ENCODE results near the gene ACOX3. TPM values are rescaled to one million over a fixed set of nuclear protein-coding genes. Genes with fewer than 3 reads are reported as not detected.

The ACOX3 gene
- total and polyA plus RNA-seq, 2 of the 8 experiments (the other 6 are each of a cell fraction or from before 2014, with no cell fraction given): 2.5 to 9.9 TPM

DNA sequence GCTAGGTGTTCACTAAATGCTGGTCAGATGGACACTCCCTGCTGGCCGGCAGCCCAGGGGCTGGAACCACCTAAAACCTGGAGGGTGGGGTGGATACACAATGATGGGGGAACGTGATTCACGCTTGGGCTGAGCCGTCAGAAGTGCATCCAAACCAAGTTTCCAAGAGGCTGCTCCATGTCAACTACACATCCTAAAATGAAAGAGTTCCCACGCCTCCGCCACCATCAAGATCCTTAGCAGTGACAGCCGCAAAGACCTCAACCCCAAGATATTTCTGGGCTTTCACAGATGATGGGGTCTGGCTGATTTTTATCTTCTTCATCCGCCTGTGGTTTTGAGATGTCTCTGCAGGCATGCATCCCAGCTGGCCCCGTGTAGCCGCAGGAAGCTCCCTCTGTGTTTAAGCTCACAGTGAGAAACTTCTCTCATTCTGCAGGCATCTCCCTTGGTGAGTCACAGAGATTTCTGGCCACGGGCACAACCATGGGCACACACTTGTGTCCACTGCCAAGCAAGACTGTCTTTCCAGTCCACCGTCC lies 86.5 kb downstream of the ACOX3 start:
- Histone ChIP-seq H3K4me3 (ENCODE audit: extremely low read depth in 1 of 4, insufficient read depth in 2 of 4, low read depth in 3 of 4, low read length in 4 of 4) (no peak overlapping the region), H4K20me1 (replicated peaks in 1 of 2; ENCODE audit: control insufficient read depth in 1 of 2, insufficient read depth in 2 of 2, low read length in 2 of 2) (no peaks in the 10 kb centered on the region), H4K5ac (ENCODE audit: insufficient read length, low read depth, low read length) (no peak overlapping the region), H3K79me1 (ENCODE audit: low read depth, low read length) (no peaks in the 10 kb centered on the region), H3K9ac (replicated peaks in 1 of 4; ENCODE audit: extremely low read depth in 1 of 4, low read depth in 3 of 4, low read length in 3 of 4) (no peak overlapping the region), H3K23ac (ENCODE audit: insufficient read length) (no peak overlapping the region), H2BK120ac (replicated peaks; ENCODE audit: low read depth, low read length) (no peak overlapping the region), H4K8ac (ENCODE audit: extremely low read depth, insufficient read depth, low read length) (no peak overlapping the region), H2BK12ac (ENCODE audit: low read depth, low read length) (peak overlapping the region; percentile 56; the same call in 1 of the 2 replicates), H3K27me3 (replicated peaks in 1 of 4; ENCODE audit: control insufficient read depth in 3 of 4, extremely low read depth in 1 of 4, insufficient read depth in 3 of 4, low read length in 3 of 4) (peaks cover 0 to 17% (median 1%) of the 10 kb centered on the region in 4 experiments; a peak in 4 of 7 replicates), H2BK20ac (ENCODE audit: low read length) (no peak overlapping the region), H3K36me3 (ENCODE audit: control insufficient read depth in 2 of 4, insufficient read depth in 4 of 4, low read length in 3 of 4) (no peaks in the 10 kb centered on the region; a peak in 1 of 8 replicates), H3K18ac (ENCODE audit: extremely low read depth, low read length) (no peak overlapping the region), H3K9me3 (ENCODE audit: insufficient read depth in 2 of 2, low read depth in 1 of 2, low read length in 1 of 2) (no peaks in the 10 kb centered on the region), H2BK15ac (ENCODE audit: low read length) (no peak overlapping the region), H3K27ac (ENCODE audit: low read depth, low read length) (no peak overlapping the region), H3K23me2 (ENCODE audit: low read depth, low read length) (peaks cover 4% of the 10 kb centered on the region; the same call in 1 of the 2 replicates), H2AK5ac (ENCODE audit: low read depth, low read length) (0 out of 2 replicates have a peak overlapping the region, but pooled peaks have one; percentile 5), H3K4ac (replicated peaks; ENCODE audit: insufficient read length, low read depth, low read length) (no peak overlapping the region), H4K91ac (replicated peaks; ENCODE audit: insufficient read length, low read length) (no peak overlapping the region), H3K4me2 (ENCODE audit: insufficient read depth in 1 of 2, low read depth in 2 of 2, low read length in 2 of 2) (no peak overlapping the region), H2BK5ac (ENCODE audit: low read depth, low read length) (no peak overlapping the region), H3K79me2 (ENCODE audit: control insufficient read depth in 1 of 2, insufficient read depth in 2 of 2, low read length in 2 of 2) (no peaks in the 10 kb centered on the region), H3K56ac (replicated peaks; ENCODE audit: insufficient read length, low read depth, low read length) (no peak overlapping the region), H3K14ac (ENCODE audit: insufficient read length) (no peak overlapping the region), H3K4me1 (replicated peaks in 1 of 4; ENCODE audit: control insufficient read depth in 3 of 4, insufficient read depth in 4 of 4, low read length in 3 of 4) (peaks cover 10 to 25% (median 22%) of the 10 kb centered on the region in 4 experiments), H2AFZ (ENCODE audit: low read length) (no peak overlapping the region)
- no peak for DNase-seq (ENCODE audit: low read depth in 1 of 2, low spot score in 2 of 2)
- 76% methylated on average over 12 of the region's 12 CpGs; no CpG with 5 or more reads in 1 of the 2 experiments for WGBS, 2 experiments (ENCODE audit: extremely low coverage in 1 of 2, insufficient coverage in 1 of 2, insufficient read length in 1 of 2, insufficient replicate concordance in 2 of 2, low coverage in 1 of 2, low lambda C conversion rate in 2 of 2, missing lambda C conversion rate in 1 of 2)
- FAIRE-seq: no peak
- no peak for TF ChIP-seq TBP (IDR thresholded peaks at IDR 0.05; ENCODE audit: low read depth, low read length)
- no peak for TF ChIP-seq RBBP5 (IDR thresholded peaks at IDR 0.05; ENCODE audit: borderline replicate concordance, low read depth, low read length)
- POLR2A ChIA-PET (ENCODE audit: partially characterized antibody): no interaction called here
- CTCF ChIA-PET (ENCODE audit: partially characterized antibody): interaction anchor here (1.3 to 2.6 kb wide), 2 partner anchors 11 to 49 kb away, joined by 3 to 21 read pairs; no protein-coding TSS in a partner anchor
